GM19238 (cell line): ENCODE data around the gene H19.

Experiments used
- DNase-seq: peaks from one replicate; pipeline ENCODE4 v3.0.0; 2011; ENCODE audit warnings: low spot score; ENCODE audit not compliant: insufficient read length

Gene H19

GRCh38 chr11:1997755-1998154 is at the start of gene H19:
Gene H19, minus strand, starts transcription at chr11:1997842.
- no peak for DNase-seq

DNA sequence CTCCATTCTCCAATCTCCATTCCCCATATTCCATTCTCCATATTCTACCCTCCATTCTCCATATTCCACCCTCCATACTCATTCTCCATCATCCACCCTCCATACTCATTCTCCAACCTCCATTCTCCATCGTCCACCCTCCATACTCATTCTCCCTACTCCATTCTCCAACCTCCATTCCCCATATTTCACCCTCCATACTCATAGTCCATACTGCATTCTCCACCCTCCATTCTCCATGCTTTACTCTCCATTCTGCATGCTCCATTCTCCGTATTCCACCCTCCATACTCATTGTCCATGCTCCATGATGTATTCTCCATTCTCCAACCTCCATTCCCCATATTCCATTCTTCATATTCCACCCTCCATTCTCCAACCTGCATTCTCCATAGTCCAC is 44.3 kb upstream of the H19 start:
- no peak for DNase-seq

DNA sequence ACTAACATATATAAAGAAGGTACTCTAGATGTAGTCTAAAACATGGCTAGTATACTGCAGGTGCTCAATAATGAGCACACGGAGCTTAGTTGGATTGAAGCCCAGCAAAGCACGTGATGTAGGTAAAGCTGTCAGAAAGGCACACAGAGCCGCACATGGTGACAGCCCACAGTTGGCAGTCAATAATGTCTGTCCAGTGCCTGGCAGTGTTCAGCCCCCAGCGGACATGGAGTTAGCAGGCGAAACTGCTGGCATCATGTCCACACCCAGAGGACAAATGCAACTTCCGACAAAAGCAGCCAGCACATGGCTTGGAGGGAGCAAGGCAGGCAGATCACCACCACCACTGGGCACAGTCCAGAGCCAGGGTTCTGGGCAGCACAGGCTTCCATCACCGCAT is 43.5 kb upstream of the H19 start:
- no peak for DNase-seq

GRCh38 chr11:2039198-2039759 is 41.6 kb upstream of the H19 start:
- no peak for DNase-seq

- no peak for DNase-seq
These were observed 39.3 kb upstream of the H19 start for GRCh38 chr11:2036863-2037486.

GRCh38 chr11:2035382-2035781 is 37.7 kb upstream of the H19 start:
- no peak for DNase-seq

- no peak for DNase-seq
These were observed 33.4 kb upstream of the H19 start for GRCh38 chr11:2031058-2031457.

DNA sequence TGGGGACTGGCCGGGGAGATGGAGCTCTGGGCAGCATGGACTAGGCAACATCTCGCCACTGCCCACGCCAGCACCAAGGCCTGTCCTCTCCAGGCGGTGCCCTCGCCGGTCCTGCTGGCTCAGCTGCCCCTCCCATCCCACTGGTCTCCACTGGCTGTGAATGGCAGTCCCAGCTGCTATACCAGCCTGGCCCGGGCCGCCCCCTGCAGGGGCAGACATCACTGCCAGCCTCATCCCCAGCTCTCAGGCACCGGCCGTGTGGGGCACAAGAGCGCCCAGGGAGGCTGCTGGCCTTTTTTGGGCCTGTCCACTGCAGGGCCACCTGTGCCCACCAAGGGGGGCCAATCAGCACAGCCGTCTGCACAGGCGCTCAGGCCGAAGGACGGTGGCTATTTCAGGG is 30.1 kb upstream of the H19 start:
- no peak for DNase-seq

GRCh38 chr11:2015025-2015424 is 17.4 kb upstream of the H19 start:
- DNase-seq, result no peak

DNA sequence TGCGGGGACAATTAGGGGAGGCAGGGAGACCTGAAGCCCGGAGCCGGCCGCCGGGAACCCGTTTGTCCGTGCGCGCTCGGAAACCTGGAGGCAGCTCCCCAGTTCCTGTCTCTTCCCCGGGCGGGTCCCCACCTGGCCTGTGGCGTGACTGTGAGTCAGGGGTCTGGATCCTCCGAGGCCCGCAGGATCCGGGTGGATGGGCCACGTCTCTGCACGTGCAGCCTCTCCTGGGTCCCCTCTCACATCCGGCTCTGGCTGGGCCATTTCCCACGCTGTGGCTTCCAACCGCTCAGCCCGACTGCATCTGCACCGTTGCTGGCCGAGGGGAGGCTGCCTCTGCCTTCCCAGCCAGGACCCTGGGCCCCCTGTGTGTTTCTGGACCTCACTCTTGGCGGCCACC is 14.8 kb upstream of the H19 start:
- DNase-seq, result no peak

DNA sequence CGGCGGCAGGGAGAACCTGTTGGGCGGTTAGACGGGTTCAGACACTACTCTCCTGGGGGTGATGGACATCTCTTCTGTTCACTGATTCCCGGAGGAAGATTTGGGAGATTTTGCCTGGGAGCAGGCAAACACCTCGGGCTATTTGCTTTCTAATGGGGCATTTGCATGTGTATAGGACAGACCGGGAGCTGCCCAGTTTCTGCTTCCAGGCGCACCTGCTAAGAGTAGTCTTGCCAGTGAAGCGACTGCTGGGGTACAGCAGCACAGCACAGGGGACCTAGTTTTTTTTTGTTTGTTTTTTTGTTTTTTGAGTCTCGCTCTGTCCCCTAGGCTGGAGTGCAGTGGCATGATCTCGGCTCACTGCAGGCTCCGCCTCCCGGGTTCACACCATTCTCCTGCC is 6.8 kb upstream of the H19 start:
- DNase-seq, result no peak

DNA sequence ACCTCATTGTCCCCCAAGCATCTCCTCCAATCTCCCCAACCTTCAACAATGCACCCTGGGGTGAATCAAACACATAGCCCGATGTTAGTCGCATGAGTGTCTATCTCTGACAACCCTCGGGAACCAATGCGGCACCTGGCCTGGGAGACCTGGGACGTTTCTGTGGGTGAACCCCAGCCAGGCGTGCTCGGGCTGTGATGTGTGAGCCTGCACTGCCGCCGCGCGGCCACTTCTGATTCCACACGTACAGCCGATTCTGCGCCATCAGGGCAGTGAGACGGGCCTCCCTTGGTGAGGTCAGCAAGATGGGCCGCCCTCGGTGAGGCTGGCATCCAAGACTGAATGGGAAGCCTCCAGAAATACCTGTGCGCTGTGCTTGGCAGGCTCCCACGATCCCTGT is 5.2 kb upstream of the H19 start:
- no peak for DNase-seq

DNA sequence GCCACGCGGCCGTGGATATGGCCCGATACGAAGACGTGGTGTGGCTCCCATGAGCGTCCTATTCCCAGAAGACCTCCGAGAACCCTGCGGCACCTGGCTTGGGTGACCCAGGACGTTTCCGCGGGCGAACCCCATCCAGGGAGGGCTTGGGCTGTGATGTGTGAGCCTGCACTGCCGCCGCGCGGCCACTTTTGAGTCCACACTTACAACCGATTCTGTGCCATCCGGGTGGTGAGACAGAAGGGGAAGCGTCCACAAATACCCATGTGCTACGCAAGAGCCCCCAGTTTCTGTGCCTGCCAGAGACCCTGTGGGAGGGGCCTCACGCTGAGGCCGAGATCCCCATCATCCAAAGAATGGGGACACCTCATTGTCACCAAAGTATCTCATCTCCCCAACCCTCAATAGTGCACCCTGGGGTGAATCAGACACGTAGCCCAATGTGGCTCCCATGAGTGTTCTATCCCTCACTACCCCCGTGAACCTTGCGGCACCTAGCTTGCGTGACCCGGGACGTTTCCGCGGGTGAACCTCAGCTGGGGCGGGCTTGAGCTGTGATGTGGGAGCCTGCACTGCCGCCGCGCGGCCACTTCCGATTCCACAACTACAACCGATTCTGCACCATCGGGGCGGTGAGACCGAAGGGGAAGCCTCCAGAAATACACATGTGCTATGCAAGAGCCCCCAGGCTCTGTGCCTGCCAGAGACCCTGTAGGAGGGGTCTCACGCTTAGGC is 4.6 kb upstream of the H19 start:
- no peak for DNase-seq

DNA sequence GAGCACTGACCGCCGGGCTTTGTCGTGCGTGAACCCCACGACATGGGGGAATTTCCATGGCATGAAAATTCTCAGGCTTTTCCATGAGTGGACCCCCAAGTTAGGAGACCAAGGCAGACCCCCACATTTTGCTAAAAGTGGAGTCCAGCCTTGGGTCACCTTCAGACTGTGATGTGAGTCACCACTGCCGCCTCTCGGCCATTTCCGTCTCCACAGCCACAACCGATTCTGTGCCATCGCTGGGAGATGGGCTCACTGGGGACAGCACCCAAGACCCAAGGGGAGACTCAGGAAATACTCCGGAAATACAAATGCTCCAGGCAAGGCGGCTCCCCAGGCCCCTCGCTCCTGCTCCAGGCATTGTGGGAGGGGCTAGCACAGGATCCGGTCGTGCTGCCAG is 1.2 kb upstream of the H19 start:
- no peak for DNase-seq

GRCh38 chr11:1998290-1998689 is 648 bp upstream of the H19 start:
- no peak for DNase-seq

DNA sequence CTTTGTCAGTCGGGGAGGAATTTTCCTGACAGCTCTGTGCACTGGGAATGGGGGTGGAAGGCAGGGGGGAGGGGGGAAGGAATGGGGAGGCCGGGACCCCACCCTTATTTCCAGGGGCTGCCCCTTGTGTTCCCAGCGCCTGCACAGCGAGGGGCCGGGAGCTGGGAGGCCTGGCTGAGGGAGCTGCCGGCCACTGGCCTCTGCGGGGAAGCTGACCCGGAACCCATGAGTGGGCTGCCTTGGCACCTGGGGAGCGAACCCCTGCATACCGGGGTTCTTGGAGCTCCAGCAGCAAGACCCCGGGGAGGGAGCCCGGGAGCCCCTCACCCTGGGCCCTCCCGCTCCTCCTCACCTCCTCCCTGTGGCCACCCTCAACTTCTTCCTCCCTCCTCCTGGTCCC is 3.5 kb downstream of the H19 start:
- DNase-seq, result no peak

GRCh38 chr11:1992111-1992510 is 5.5 kb downstream of the H19 start:
- no peak for DNase-seq

- DNase-seq, result no peak
These were observed 6.6 kb downstream of the H19 start for GRCh38 chr11:1990872-1991578.

GRCh38 chr11:1989953-1990352 is 7.7 kb downstream of the H19 start:
- DNase-seq, result no peak

DNA sequence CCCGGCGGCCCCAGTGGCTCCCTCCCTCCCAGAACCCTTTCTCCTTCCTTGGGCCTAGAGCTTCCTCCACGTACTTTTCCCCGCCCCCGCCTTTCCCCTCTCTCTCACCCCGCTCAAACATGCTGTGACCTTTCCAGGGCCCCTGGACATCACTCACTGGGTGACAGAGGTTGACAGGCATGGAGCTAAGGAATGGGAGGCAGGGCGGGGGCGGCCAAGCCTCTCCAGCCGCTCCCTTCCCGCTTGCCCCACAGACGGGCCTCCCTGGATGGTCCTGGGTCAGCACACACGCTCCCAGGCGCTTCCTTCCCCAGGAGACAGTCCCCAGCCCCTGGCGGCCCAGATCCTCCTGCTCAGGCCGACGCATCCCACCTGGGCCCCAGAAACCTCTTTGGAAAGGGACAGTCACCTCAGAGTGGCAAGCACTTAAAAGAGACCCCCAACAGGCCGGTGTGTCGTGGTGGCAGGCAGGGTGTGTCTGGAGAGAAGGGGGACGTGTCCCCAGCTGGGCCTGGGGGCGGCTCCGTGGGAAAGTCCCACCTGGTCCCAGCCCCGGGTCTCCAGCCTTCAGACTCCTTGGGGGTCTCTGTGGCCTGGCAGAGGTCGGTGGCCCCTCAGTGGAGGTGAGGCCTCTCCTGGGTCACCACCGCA is 8.8 kb downstream of the H19 start:
- no peak for DNase-seq

DNA sequence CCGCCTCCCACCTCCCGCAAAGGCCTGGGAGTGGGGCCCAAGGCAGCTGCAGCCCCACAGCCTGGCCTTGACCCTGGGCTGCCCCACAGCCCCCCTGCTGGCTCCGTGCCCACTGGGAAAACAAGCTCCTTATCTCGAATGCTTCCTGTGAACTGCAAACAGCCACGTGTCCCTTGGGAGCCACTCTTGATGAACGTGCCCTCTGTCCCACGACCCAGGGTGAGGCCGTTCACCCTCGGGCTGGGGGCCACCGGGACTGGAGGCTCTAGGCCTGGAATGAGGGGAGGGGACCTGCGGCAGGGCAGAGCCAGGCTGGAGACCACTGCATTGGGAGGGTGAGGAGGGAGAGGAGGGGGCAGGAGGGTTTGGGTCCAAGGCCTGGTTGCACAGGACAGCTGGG is 9.5 kb downstream of the H19 start:
- DNase-seq, result no peak

- DNase-seq, result no peak
These were observed 10.6 kb downstream of the H19 start for GRCh38 chr11:1987024-1987423.
